Endothelial cell of umbilical vein (primary cell): ENCODE data around the gene HRH2. TPM values are rescaled to one million over a fixed set of nuclear protein-coding genes. Genes with fewer than 3 reads are reported as not detected.

Source experiments
- BruUV-seq: library from RNA; stranded (reverse); fragments of 400-500 nt; replicated peaks from 2 replicates; lab custom pipeline; 2021; lab: Mats Ljungman, UMichigan
- CTCF ChIA-PET: fragments of 300-600, 350-600 bp; sonication (Branson Sonifier 250); formaldehyde crosslinking; loops from one replicate; lab custom pipeline; 2021; ENCODE audit warnings: antibody characterized with exemption, inconsistent platforms; lab: Charles Lee
- POLR2A ChIA-PET: fragments of 300-600, 350-600 bp; sonication (Branson Sonifier 250); formaldehyde crosslinking; loops from one replicate; lab custom pipeline; 2021; ENCODE audit warnings: antibody characterized with exemption, inconsistent platforms; lab: Charles Lee
- DNase-seq: peaks from one replicate; pipeline ENCODE4 v3.0.0-alpha.2; 2011; ENCODE audit warnings: low read depth, low spot score
- FAIRE-seq: peaks from 2 replicates; lab custom pipeline; 2011; peaks lifted over from hg19 to GRCh38; lab: Jason Lieb, UNC
- H2AFZ ChIP-seq: 2 replicates; pipeline ENCODE4 v1.6.0; 2012; ENCODE audit warnings: low read depth, low read length, control low read depth, inconsistent platforms
- H3K27ac ChIP-seq: 2 replicates; pipeline ENCODE4 v1.5.1; 2011; ENCODE audit warnings: low read depth, mild to moderate bottlenecking, control low read depth, low read length, moderate library complexity; ENCODE audit not compliant: insufficient read depth
- H3K27me3 ChIP-seq, 2 experiments: 2 replicates each; pipeline versions ENCODE4 v1.6.0 to v1.6.1; 2011; ENCODE audit warnings: low read length in 2 of 2, mixed read lengths in 1 of 2; ENCODE audit not compliant: control insufficient read depth in 2 of 2, insufficient read depth in 2 of 2
- H3K36me3 ChIP-seq, 2 experiments: 2 replicates in 1 of 2; 3 replicates in 1 of 2; pipeline ENCODE4 v1.5.1; 2011; ENCODE audit warnings: low read length in 2 of 2, mild to moderate bottlenecking in 1 of 2, moderate library complexity in 1 of 2; ENCODE audit not compliant: control insufficient read depth in 2 of 2, insufficient read depth in 2 of 2; ENCODE audit errors: extremely low read depth in 1 of 2
- H3K4me1 ChIP-seq: 3 replicates; pipeline ENCODE4 v1.5.1; 2011; ENCODE audit warnings: mild to moderate bottlenecking, low read length; ENCODE audit not compliant: control insufficient read depth, insufficient read depth; ENCODE audit errors: extremely low read depth
- H3K4me2 ChIP-seq: 2 replicates; pipeline ENCODE4 v1.6.1; 2011; ENCODE audit warnings: low read length, control low read depth, mixed read lengths; ENCODE audit not compliant: insufficient read depth
- H3K4me3 ChIP-seq, 3 experiments: fragments of 200-600 bp in 1 of 3; sonication (generic), shearing (Covaris generic) in 1 of 3; replicated peaks in 1 of 3; 2 replicates each; pipeline ENCODE4 v1.5.1; 2011 to 2016; ENCODE audit warnings: control low read depth in 3 of 3, low read length in 3 of 3, mild to moderate bottlenecking in 2 of 3, inconsistent platforms in 1 of 3, low read depth in 1 of 3, moderate library complexity in 1 of 3; ENCODE audit not compliant: insufficient read depth in 1 of 3
- H3K79me2 ChIP-seq: 2 replicates; pipeline ENCODE4 v1.6.0; 2012; ENCODE audit warnings: low read length, inconsistent platforms; ENCODE audit not compliant: control insufficient read depth, insufficient read depth
- H3K9ac ChIP-seq: replicated peaks from 2 replicates; pipeline ENCODE3; 2011; ENCODE audit warnings: low read length, control low read depth; ENCODE audit not compliant: insufficient read depth; ENCODE audit errors: extremely low read depth
- H3K9me1 ChIP-seq: replicated peaks from 3 replicates; pipeline ENCODE4 v1.6.0; 2011; ENCODE audit warnings: mild to moderate bottlenecking, low read length; ENCODE audit not compliant: control insufficient read depth, insufficient read depth; ENCODE audit errors: extremely low read depth
- H3K9me3 ChIP-seq: replicated peaks from 2 replicates; pipeline ENCODE4 v1.5.1; 2012; ENCODE audit warnings: low read length, inconsistent platforms; ENCODE audit not compliant: control insufficient read depth, insufficient read depth
- H4K20me1 ChIP-seq: replicated peaks from 2 replicates; pipeline ENCODE3; 2011; ENCODE audit warnings: mild to moderate bottlenecking, low read length; ENCODE audit not compliant: control insufficient read depth, insufficient read depth; ENCODE audit errors: extremely low read depth
- EZH2 ChIP-seq: IDR thresholded peaks from 2 replicates; pipeline ENCODE4 v1.6.1; 2012; ENCODE audit warnings: borderline replicate concordance, low read depth, mild to moderate bottlenecking, moderate library complexity, low read length, inconsistent platforms; ENCODE audit not compliant: severe bottlenecking
- FOS ChIP-seq: IDR thresholded peaks from 2 replicates; pipeline ENCODE4 v1.6.1; 2011; ENCODE audit warnings: mild to moderate bottlenecking, low read length, moderate library complexity, borderline replicate concordance; ENCODE audit not compliant: insufficient read depth
- GATA2 ChIP-seq: IDR thresholded peaks from 2 replicates; pipeline ENCODE4 v1.7.0; 2011; ENCODE audit warnings: low read depth, mild to moderate bottlenecking, moderate library complexity, mixed read lengths, low read length; ENCODE audit not compliant: insufficient read length, insufficient read depth
- JUN ChIP-seq: IDR thresholded peaks from 2 replicates; pipeline ENCODE4 v1.6.1; 2011; ENCODE audit warnings: borderline replicate concordance, low read depth; ENCODE audit not compliant: insufficient read length, insufficient read depth
- MAX ChIP-seq: IDR thresholded peaks from 2 replicates; pipeline ENCODE4 v1.6.1; 2011; ENCODE audit not compliant: insufficient read depth, insufficient read length
- MYC ChIP-seq: IDR thresholded peaks from one replicate; pipeline ENCODE4 v1.6.1; 2011; ENCODE audit warnings: mild to moderate bottlenecking, low read depth, low read length
- POLR2A ChIP-seq: IDR thresholded peaks from 2 replicates; pipeline ENCODE4 v1.6.1; 2012; ENCODE audit warnings: low read depth, mild to moderate bottlenecking, control low read depth, low read length
- POLR2AphosphoS5 ChIP-seq: IDR thresholded peaks from 2 replicates; pipeline ENCODE4 v1.6.1; 2012; ENCODE audit warnings: low read depth, mild to moderate bottlenecking, control low read depth, low read length, moderate library complexity; ENCODE audit not compliant: insufficient read depth
- dilution Hi-C: fragments of 300-500 bp; cut with MboI; formaldehyde crosslinking; loops from one replicate; pipeline ENCODE4 v1.15.0; 2019; ENCODE audit warnings: low sequenced_read_pairs; ENCODE audit not compliant: extremely low pct_ligation_motif_present
- intact Hi-C: fragments of 100-400 bp; cut with micrococcal nuclease; formaldehyde crosslinking; loops from one replicate; pipeline ENCODE4 v1.10.0; 2022
- polyA plus RNA-seq, 4 experiments: library from polyadenylated mRNA; depleted of rRNA in 3 of 4; stranded (reverse) in 3 of 4; unstranded in 1 of 4; fragments of >200 nt; gene quantifications; 2 replicates each; pipeline versions ENCODE4 v1.2.1 to v1.2.3, GENCODE V29; 2011 to 2012; ENCODE audit warnings: missing spikeins in 1 of 4
- total RNA-seq: library from RNA; stranded (reverse); gene quantifications from 2 replicates; pipeline ENCODE4 v1.2.3, GENCODE V29; 2021
- TF ChIP-seq, protein P1 (sequence below), 2 donors: IDR thresholded peaks; 1 replicate in 1 of 2; 2 replicates in 1 of 2; pipeline ENCODE4 v1.5.1; 2011; ENCODE audit warnings: low read length in 2 of 2, mild to moderate bottlenecking in 2 of 2, moderate library complexity in 2 of 2, control low read depth in 1 of 2, inconsistent platforms in 1 of 2, low read depth in 1 of 2; ENCODE audit not compliant: insufficient read depth in 1 of 2; ENCODE audit errors: extremely low read depth in 1 of 2

The HRH2 gene
- total and polyA plus RNA-seq, 2 donors (not counting 3 experiments of a cell fraction or from before 2014, with no cell fraction given): not detected

GRCh38 chr5:175684931-175685330 lies 27.1 kb downstream of the HRH2 start:
- no peak overlapping the region for H3K4me2 ChIP-seq
- POLR2A ChIA-PET: no interaction called here
- no peak overlapping the region for H3K27ac ChIP-seq
- no peak overlapping the region for H3K9ac ChIP-seq
- no TSS peak for BruUV-seq
- no peaks in the 10 kb centered on the region for H3K79me2 ChIP-seq
- H2AFZ ChIP-seq: no peak overlapping the region
- no peaks in the 10 kb centered on the region for H3K9me3 ChIP-seq
- no peak overlapping the region for H3K4me3 ChIP-seq
- no peaks in the 10 kb centered on the region for H3K36me3 ChIP-seq
- no peaks in the 10 kb centered on the region for H3K9me1 ChIP-seq
- no peaks in the 10 kb centered on the region for H4K20me1 ChIP-seq
- DNase-seq (no peak), FAIRE-seq (no peak)
- H3K27me3 ChIP-seq: no peaks in the 10 kb centered on the region
- no peaks in the 10 kb centered on the region for H3K4me1 ChIP-seq
- CTCF ChIA-PET: no interaction called here
- TF ChIP-seq JUN (no peak), FOS (no peak), MAX (no peak), GATA2 (no peak), MYC (no peak), POLR2AphosphoS5 (no peak), POLR2A (no peak), EZH2 (no peak)
- TF ChIP-seq, protein P1, sequence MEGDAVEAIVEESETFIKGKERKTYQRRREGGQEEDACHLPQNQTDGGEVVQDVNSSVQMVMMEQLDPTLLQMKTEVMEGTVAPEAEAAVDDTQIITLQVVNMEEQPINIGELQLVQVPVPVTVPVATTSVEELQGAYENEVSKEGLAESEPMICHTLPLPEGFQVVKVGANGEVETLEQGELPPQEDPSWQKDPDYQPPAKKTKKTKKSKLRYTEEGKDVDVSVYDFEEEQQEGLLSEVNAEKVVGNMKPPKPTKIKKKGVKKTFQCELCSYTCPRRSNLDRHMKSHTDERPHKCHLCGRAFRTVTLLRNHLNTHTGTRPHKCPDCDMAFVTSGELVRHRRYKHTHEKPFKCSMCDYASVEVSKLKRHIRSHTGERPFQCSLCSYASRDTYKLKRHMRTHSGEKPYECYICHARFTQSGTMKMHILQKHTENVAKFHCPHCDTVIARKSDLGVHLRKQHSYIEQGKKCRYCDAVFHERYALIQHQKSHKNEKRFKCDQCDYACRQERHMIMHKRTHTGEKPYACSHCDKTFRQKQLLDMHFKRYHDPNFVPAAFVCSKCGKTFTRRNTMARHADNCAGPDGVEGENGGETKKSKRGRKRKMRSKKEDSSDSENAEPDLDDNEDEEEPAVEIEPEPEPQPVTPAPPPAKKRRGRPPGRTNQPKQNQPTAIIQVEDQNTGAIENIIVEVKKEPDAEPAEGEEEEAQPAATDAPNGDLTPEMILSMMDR (IDR thresholded peaks at IDR 0.05; ENCODE audit: extremely low read depth in 1 of 2, insufficient read depth in 1 of 2, low read depth in 1 of 2, low read length in 2 of 2): no peak
- dilution Hi-C loops (no loop called here), intact Hi-C loops (no loop called here)
